ENCODE results near the gene GPLD1.
"Not testable (repeated sequence)": the region's sequence is repeated elsewhere in the genome, so short reads cannot be mapped to it uniquely, and the experiment has no call there.

The GPLD1 gene

GRCh38 chr6:24489470-24489869 lies at the start of gene GPLD1:
TSS of gene GPLD1 (minus strand) at chr6:24489578. CDS start at chr6:24489511, 67 bp downstream.
- no peak for DNase-seq (ENCODE audit: low read depth, low spot score)

GRCh38 chr6:24537771-24538385 lies 48.5 kb upstream of the GPLD1 start:
- DNase-seq (ENCODE audit: low read depth, low spot score): no peak

DNA sequence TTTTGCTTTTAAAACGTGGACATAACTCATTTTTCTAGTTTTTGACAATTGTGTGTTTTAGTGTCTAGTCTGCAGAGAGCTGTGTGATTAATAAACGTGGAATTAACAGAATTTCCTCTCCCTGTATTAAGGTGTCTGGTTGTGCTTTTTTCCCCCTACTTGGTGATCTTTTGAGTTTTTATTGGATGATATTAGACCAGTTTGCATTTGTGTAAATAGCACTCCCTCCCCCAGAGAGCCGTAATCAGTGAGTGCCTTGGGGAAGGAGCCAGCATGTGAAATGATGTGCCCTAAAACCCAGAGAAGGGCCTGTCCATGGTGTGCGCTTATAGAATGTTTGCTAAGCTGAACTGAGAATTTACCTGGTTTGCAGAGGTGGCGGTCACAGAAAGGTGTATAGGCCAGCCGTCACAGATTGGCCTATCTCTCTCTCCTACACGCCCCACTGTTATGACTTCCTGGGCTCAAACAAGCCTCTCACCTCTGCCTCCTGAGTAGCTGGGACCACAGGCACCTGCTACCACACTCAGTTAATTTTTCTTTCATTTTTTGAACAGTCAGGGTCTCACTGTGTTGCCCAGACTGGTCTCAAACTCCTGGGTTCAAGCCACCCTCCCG lies 47.8 kb upstream of the GPLD1 start:
- DNase-seq (ENCODE audit: low read depth, low spot score): no peak

- no peak for DNase-seq (ENCODE audit: low read depth, low spot score)
Measured at GRCh38 chr6:24536466-24536865, 47.1 kb upstream of the GPLD1 start.

DNA sequence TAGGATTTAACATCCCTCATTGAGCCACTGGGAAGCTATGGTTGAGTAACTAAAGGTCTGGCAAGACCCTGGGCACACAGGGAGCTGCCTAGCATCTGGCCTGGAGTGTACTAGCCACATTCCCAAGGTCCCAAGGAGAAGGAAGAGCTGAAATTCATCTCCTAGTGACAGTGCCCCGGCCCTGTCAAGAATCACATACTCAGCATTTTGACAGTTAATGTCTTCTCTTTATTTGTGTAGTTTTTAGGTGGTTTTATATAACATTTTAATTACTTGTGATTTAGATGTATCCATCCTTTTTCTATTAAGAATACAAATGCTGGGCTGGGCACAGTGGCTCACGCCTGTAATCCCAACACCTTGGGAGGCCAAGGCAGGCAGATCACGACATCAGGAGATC lies 45.8 kb upstream of the GPLD1 start:
- no peak for DNase-seq (ENCODE audit: low read depth, low spot score)

DNA sequence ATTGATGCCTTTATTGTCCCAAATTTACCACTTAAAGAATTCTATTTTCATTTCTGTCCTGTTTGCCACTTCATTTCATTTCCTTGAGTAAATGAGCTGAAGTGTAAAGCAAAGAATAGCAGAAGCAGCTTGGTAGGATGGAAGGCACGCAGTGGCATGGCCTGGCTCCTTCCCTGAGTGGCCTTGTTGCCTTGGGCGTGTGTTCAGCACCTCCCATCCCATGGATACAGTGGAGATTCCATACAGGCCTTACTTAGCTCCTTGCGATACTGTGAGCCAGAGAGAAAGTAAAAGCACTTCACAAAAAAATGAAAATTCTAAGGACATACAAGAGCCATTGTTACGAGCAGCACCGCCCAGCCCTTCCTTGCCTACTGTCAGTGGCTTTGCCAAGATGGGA lies 45.0 kb upstream of the GPLD1 start:
- DNase-seq (ENCODE audit: low read depth, low spot score): no peak

GRCh38 chr6:24529985-24530384 lies 40.6 kb upstream of the GPLD1 start:
- no peak for DNase-seq (ENCODE audit: low read depth, low spot score)

GRCh38 chr6:24524805-24525204 lies 35.4 kb upstream of the GPLD1 start:
- DNase-seq (ENCODE audit: low read depth, low spot score): peak; percentile 23

DNA sequence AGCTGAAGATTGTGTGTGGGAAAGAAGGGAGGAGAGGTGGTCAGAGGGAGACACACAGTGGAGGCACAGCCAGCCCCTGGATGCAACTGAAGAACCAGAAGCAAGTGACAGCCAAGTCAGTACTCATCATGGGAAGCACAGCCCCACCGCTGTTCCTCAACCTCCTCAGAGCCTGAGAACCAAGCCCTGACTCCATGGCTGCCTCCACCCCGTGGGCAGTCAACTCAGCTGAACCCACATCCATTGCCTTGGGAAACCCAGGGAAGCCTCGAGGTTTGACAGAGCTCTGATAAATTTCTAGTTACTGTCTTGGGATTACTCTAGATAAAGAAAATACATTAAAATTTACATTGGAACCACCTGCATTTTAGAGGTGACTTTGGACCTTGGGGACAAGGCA lies 35.0 kb upstream of the GPLD1 start:
- no peak for DNase-seq (ENCODE audit: low read depth, low spot score)

GRCh38 chr6:24522228-24523176 lies 33.1 kb upstream of the GPLD1 start:
- DNase-seq (ENCODE audit: low read depth, low spot score): no peak

- peak; percentile 9 for DNase-seq (ENCODE audit: low read depth, low spot score)
Measured at GRCh38 chr6:24520929-24521546, 31.7 kb upstream of the GPLD1 start.

GRCh38 chr6:24517659-24518543 lies 28.5 kb upstream of the GPLD1 start:
- DNase-seq (ENCODE audit: low read depth, low spot score): no peak

- DNase-seq (ENCODE audit: low read depth, low spot score): no peak
Measured at GRCh38 chr6:24513602-24514001, 24.2 kb upstream of the GPLD1 start.

- DNase-seq (ENCODE audit: low read depth, low spot score): not testable (repeated sequence)
Measured at GRCh38 chr6:24511976-24512375, 22.6 kb upstream of the GPLD1 start.

- no peak for DNase-seq (ENCODE audit: low read depth, low spot score)
Measured at GRCh38 chr6:24506814-24507520, 17.6 kb upstream of the GPLD1 start.

DNA sequence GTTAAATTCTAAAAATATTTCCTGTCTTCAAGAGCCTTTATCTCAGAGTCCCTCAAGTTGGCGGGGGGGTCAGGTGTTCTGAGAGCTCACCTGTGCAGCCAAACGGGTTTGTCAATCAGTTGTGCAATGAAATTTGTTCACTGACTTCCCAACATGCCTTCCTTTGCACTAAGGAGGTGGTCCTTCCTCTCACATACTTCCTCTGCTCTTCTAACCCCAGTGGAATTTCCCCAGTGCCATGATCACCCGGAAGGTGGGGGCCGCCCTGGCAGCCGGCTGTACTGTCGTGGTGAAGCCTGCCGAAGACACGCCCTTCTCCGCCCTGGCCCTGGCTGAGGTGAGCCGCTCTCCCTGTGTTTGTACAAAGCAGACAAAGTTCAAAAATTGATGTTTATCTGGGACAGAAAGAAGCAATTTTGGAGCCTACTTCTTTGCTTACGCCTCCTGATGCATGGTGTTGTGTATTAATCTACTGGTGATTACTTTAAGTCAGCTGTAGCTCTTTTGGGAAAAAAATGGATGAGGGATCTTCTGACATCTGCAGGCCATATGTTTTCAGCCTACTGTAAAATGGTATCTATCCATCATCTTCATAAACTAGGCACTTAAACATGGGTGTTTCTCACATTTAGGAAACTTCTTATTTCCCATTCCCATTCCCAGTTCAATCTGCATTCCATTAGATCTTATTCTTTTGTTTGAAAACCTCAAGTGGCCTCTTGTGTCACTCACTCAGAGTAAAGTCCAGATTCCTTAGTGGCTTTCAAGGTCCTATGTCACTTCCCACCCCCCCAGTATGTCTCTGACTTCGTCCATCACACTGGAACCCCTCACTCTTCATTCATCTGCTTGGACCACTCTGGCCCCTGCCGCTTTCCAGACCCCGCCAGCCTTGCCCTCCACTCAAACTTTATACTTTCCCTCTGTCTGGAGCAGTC lies 15.5 kb upstream of the GPLD1 start:
- DNase-seq (ENCODE audit: low read depth, low spot score): no peak

GRCh38 chr6:24504287-24504648 lies 14.9 kb upstream of the GPLD1 start:
- no peak for DNase-seq (ENCODE audit: low read depth, low spot score)

DNA sequence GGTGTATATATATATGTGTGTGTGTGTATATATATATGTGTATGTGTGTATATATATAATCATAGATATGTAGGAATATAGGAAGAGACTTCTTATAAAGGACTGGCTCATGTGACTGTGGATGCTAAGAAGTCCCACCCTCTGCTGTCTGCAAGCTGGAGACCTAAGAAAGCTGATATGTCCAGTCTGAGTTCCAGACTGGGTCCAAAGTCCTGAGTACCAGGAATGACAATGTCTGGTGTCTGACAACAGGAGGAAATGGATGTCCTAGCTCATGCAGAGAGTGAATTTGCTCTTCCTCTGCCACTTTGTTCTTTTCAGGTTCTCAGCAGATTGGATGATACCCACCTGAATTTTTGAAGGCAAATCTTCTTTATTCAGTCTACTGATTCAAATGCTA lies 12.5 kb upstream of the GPLD1 start:
- DNase-seq (ENCODE audit: low read depth, low spot score): no peak

- no peak for DNase-seq (ENCODE audit: low read depth, low spot score)
Measured at GRCh38 chr6:24501374-24501773, 12.0 kb upstream of the GPLD1 start.

All from smooth muscle cell of the brain vasculature (primary cell).